PC-9 (cell line): ENCODE measurements around the gene PKD1L1. TPM values are rescaled to one million over a fixed set of nuclear protein-coding genes. Genes with fewer than 3 reads are reported as not detected.
A peak's percentile ranks its signal among the peaks of the same experiment; 100 is the strongest.
"Not testable (repeated sequence)": the region's sequence is repeated elsewhere in the genome, so short reads cannot be mapped to it uniquely, and the experiment has no call there.

Experiments used
- BruUV-seq: library from RNA; stranded (reverse); fragments of 400-500 nt; replicated peaks from 2 replicates; lab custom pipeline; 2021; lab: Mats Ljungman, UMichigan
- CTCF ChIA-PET: fragments of 300-600 bp; sonication (Branson Sonifier 250); formaldehyde crosslinking; loops from one replicate; lab custom pipeline; 2022; ENCODE audit warnings: antibody characterized with exemption; lab: Charles Lee
- POLR2A ChIA-PET: fragments of 300-600 bp; sonication (Branson Sonifier 250); formaldehyde crosslinking; loops from one replicate; lab custom pipeline; 2022; ENCODE audit warnings: antibody characterized with exemption; ENCODE audit not compliant: unreplicated experiment; lab: Charles Lee
- DNase-seq, 2 experiments: peaks; one replicate each; pipeline versions ENCODE4 v3.0.0 to v3.0.0-alpha.2; 2015 to 2022; ENCODE audit warnings: mixed read lengths in 1 of 2
- H2AFZ ChIP-seq: fragments of 200-600 bp; sonication (generic); 2 replicates; pipeline ENCODE4 v1.8.1; 2017; ENCODE audit warnings: antibody characterized with exemption
- H3F3A ChIP-seq: fragments of 200-600 bp; sonication (generic); 2 replicates; pipeline ENCODE4 v1.8.1; 2017; ENCODE audit warnings: antibody characterized with exemption, mild to moderate bottlenecking, low read depth; ENCODE audit not compliant: insufficient read depth
- H3K27ac ChIP-seq: fragments of 200-600 bp; sonication (generic); 2 replicates; pipeline ENCODE4 v1.6.1; 2016; ENCODE audit warnings: mixed run types
- H3K27me3 ChIP-seq: fragments of 200-600 bp; sonication (generic); 2 replicates; pipeline ENCODE4 v1.6.1; 2016; ENCODE audit warnings: low read depth, mixed run types; ENCODE audit not compliant: insufficient read depth
- H3K36me3 ChIP-seq: fragments of 200-600 bp; sonication (generic); 2 replicates; pipeline ENCODE4 v1.6.1; 2016; ENCODE audit warnings: low read depth, mixed run types
- H3K4me1 ChIP-seq: fragments of 200-600 bp; sonication (generic); replicated peaks from 2 replicates; pipeline ENCODE4 v1.6.1; 2016; ENCODE audit warnings: mixed run types; ENCODE audit not compliant: insufficient read depth
- H3K4me2 ChIP-seq: fragments of 200-600 bp; sonication (generic); 2 replicates; pipeline ENCODE4 v1.6.1; 2017; ENCODE audit warnings: mixed run types
- H3K4me3 ChIP-seq: fragments of 200-600 bp; sonication (generic); 2 replicates; pipeline ENCODE4 v1.6.1; 2016; ENCODE audit warnings: mixed run types
- H3K79me2 ChIP-seq: fragments of 200-600 bp; sonication (generic); 2 replicates; pipeline ENCODE4 v1.6.1; 2017; ENCODE audit warnings: low read depth, mixed run types
- H3K9me2 ChIP-seq: fragments of 200-600 bp; sonication (generic); 2 replicates; pipeline ENCODE4 v1.8.1; 2017; ENCODE audit warnings: mild to moderate bottlenecking; ENCODE audit not compliant: insufficient read depth
- H3K9me3 ChIP-seq: fragments of 200-600 bp; sonication (generic); 2 replicates; pipeline ENCODE4 v1.8.1; 2016; ENCODE audit warnings: low read depth; ENCODE audit not compliant: insufficient read depth
- H4K20me1 ChIP-seq: fragments of 200-600 bp; sonication (generic); 2 replicates; pipeline ENCODE4 v1.8.1; 2017; ENCODE audit not compliant: insufficient read depth
- EZH2 ChIP-seq: fragments of 200-600 bp; sonication (generic); IDR thresholded peaks from 2 replicates; pipeline ENCODE4 v1.8.0; 2017; ENCODE audit warnings: antibody characterized with exemption, low read depth
- intact Hi-C: fragments of 100-400 bp; cut with micrococcal nuclease; formaldehyde crosslinking; loops from one replicate; pipeline ENCODE4 v1.10.0; 2022; ENCODE audit not compliant: unreplicated experiment
- total RNA-seq: library from RNA; stranded (reverse); gene quantifications from 2 replicates; pipeline ENCODE4 v1.2.3, GENCODE V29; 2021
- TF ChIP-seq, protein P1 (sequence below): fragments of 200-600 bp; sonication (generic); conservative IDR thresholded peaks from 2 replicates; pipeline ENCODE4 v1.6.1; 2017; ENCODE audit warnings: mixed run types, antibody characterized with exemption, mild to moderate bottlenecking, moderate library complexity

Gene PKD1L1
- total RNA-seq, 1 experiment from 2014 or later, result 0.07 TPM

DNA sequence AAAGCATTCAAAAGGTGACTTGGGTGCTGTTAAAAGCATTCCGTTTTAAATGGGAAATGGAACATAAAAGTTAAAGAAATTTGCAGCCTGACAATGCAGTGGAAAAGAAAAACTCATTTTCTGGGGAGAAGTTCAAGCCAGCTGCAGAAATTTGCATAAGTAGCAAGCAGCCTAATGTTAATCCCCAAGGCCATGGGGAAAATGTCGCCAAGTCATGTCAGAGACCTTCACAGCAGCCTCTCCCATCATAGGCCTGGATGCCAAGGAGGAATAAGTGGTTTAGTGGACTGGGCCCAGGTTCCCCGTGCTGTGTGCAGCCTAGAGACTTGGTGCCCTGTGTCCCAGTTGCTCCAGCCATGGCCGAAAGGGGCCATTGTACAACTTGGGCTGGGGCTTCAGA, 154.2 kb downstream of the PKD1L1 start:
- no TSS peak for BruUV-seq
- H3K4me1 ChIP-seq, result peaks cover 22% of the 10 kb centered on the region
- H3K4me3 ChIP-seq, result no peak overlapping the region
- H3K27me3 ChIP-seq, result no peaks in the 10 kb centered on the region
- H3K9me2 ChIP-seq, result no peaks in the 10 kb centered on the region; the same call in 1 of the 2 replicates
- H3K9me3 ChIP-seq, result 0 out of 2 replicates have a peak, but pooled peaks cover 10% of the 10 kb centered on the region
- no peak overlapping the region for H2AFZ ChIP-seq
- ChIA-PET POLR2A (no interaction called here), CTCF (no interaction called here)
- H3K79me2 ChIP-seq, result 0 out of 2 replicates have a peak, but pooled peaks cover 3% of the 10 kb centered on the region
- no peak for DNase-seq
- H3F3A ChIP-seq, result peaks cover 4% of the 10 kb centered on the region
- intact Hi-C loops, result no loop called here
- H3K27ac ChIP-seq, result no peak overlapping the region
- no peaks in the 10 kb centered on the region for H3K36me3 ChIP-seq
- 0 out of 2 replicates have a peak overlapping the region, but pooled peaks have one; percentile 5 for H3K4me2 ChIP-seq
- no peak for TF ChIP-seq EZH2
- TF ChIP-seq, protein P1, sequence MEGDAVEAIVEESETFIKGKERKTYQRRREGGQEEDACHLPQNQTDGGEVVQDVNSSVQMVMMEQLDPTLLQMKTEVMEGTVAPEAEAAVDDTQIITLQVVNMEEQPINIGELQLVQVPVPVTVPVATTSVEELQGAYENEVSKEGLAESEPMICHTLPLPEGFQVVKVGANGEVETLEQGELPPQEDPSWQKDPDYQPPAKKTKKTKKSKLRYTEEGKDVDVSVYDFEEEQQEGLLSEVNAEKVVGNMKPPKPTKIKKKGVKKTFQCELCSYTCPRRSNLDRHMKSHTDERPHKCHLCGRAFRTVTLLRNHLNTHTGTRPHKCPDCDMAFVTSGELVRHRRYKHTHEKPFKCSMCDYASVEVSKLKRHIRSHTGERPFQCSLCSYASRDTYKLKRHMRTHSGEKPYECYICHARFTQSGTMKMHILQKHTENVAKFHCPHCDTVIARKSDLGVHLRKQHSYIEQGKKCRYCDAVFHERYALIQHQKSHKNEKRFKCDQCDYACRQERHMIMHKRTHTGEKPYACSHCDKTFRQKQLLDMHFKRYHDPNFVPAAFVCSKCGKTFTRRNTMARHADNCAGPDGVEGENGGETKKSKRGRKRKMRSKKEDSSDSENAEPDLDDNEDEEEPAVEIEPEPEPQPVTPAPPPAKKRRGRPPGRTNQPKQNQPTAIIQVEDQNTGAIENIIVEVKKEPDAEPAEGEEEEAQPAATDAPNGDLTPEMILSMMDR, result no peak
- no peaks in the 10 kb centered on the region for H4K20me1 ChIP-seq

DNA sequence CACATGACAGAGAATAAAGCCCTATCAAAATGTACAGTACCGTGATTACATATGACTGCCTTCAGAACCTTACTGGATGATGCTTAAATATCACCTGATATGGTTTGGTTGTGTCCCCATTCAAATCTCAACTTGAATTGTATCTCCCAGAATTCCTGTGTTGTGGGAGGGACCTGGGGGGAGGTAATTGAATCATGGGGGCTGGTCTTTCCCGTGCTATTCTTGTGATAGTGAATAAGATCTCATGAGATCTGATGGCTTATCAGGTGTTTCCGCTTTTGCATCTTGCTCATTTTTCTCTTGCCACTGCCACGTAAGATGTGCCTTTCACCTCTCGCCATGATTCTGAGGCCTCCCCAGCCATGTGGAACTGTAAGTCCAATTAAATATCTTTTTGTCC, 155.1 kb downstream of the PKD1L1 start:
- peaks cover 31% of the 10 kb centered on the region for H3K4me1 ChIP-seq
- H3K27ac ChIP-seq, DNase-seq, H3K4me2 ChIP-seq, POLR2A ChIA-PET, H3K9me2 ChIP-seq, intact Hi-C loops, BruUV-seq, CTCF ChIA-PET, H3K79me2 ChIP-seq, H3K36me3 ChIP-seq, H3K4me3 ChIP-seq, H4K20me1 ChIP-seq, H2AFZ ChIP-seq, H3K27me3 ChIP-seq, H3F3A ChIP-seq: not testable (repeated sequence)
- H3K9me3 ChIP-seq, result 0 out of 2 replicates have a peak, but pooled peaks cover 10% of the 10 kb centered on the region

DNA sequence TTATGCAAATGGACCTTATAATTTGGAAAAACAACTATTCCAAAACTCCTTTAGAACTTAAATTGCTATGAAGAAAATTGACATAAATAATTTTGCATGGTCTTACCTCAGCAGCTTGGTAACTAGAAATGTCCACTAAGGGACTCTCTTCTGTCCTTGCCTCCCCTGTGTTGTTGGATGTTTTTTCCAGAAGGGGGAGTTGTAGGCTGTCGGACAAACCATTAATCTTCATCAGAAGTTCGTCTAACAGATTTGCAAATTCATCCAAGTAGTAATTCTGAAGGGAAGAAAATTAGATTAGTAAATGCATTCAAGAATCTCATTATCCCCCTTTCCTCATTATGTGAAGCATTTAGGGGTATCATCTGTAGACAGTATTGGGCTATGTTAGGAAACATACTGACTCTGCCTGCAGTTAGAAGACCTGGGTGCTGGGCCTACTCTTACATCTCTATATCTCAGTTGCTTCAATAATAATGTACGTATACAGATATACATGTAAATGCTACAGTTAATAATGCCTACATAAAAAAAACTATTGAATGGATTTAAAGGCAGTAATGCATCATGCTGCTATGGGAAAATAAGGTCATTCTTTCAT, 155.6 kb downstream of the PKD1L1 start:
- Histone ChIP-seq H2AFZ (no peak overlapping the region), H3K9me3 (0 out of 2 replicates have a peak, but pooled peaks cover 10% of the 10 kb centered on the region), H3K27ac (no peak overlapping the region), H3K79me2 (0 out of 2 replicates have a peak, but pooled peaks cover 3% of the 10 kb centered on the region), H3K4me1 (peaks cover 36% of the 10 kb centered on the region), H3K4me3 (no peak overlapping the region), H3K27me3 (no peaks in the 10 kb centered on the region), H4K20me1 (no peaks in the 10 kb centered on the region), H3K9me2 (peaks cover 3% of the 10 kb centered on the region; the same call in 1 of the 2 replicates), H3K36me3 (no peaks in the 10 kb centered on the region), H3K4me2 (no peak overlapping the region), H3F3A (peaks cover 16% of the 10 kb centered on the region)
- intact Hi-C loops, result no loop called here
- ChIA-PET POLR2A (interaction anchor here (0.6 kb wide), 1 partner anchor 1815 kb away, joined by 3 read pairs; no protein-coding TSS in a partner anchor), CTCF (no interaction called here)
- DNase-seq, result no peak
- BruUV-seq, result no TSS peak
- TF ChIP-seq, protein P1, result peak; percentile 63
- TF ChIP-seq EZH2, result no peak
